IMR-90 (cell line): ENCODE data around the gene CAPN3. TPM values are rescaled to one million over a fixed set of nuclear protein-coding genes. Genes with fewer than 3 reads are reported as not detected.

Experiments
- ATAC-seq: fragments of 200-7000 bp; cut with Tn5 transposase; 2 replicates; pipeline ENCODE4 v1.9.1; 2020; ENCODE audit warnings: low read depth, mild to moderate bottlenecking, moderate library complexity
- BruUV-seq: library from RNA; stranded (reverse); fragments of 400-500 nt; replicated peaks from 2 replicates; lab custom pipeline; 2021; lab: Mats Ljungman, UMichigan
- CTCF ChIA-PET: fragments of 300-600 bp; formaldehyde crosslinking; extraction: SDS; loops from one replicate; lab custom pipeline; 2021; ENCODE audit warnings: antibody characterized with exemption; lab: Yijun Ruan, JAX
- POLR2A ChIA-PET: fragments of 300-600 bp; sonication (Branson Sonifier 250); formaldehyde crosslinking; loops from one replicate; lab custom pipeline; 2022; ENCODE audit warnings: antibody characterized with exemption; ENCODE audit not compliant: unreplicated experiment; lab: Charles Lee
- DNase-seq: peaks from one replicate; pipeline ENCODE4 v3.0.0; 2013
- H2AFZ ChIP-seq: replicated peaks from 2 replicates; pipeline ENCODE3; 2013; ENCODE audit warnings: low read length, mild to moderate bottlenecking; ENCODE audit not compliant: poor library complexity
- H2AK5ac ChIP-seq: 2 replicates; pipeline ENCODE4 v1.6.1; 2013; ENCODE audit warnings: low read depth, low read length, inconsistent platforms
- H2AK9ac ChIP-seq: replicated peaks from 2 replicates; pipeline ENCODE3; 2013; ENCODE audit warnings: mild to moderate bottlenecking, low read depth, low read length, moderate library complexity; ENCODE audit not compliant: poor library complexity
- H2BK120ac ChIP-seq: 2 replicates; pipeline ENCODE4 v1.6.1; 2013; ENCODE audit warnings: low read depth, low read length, inconsistent platforms
- H2BK15ac ChIP-seq: 3 replicates; pipeline ENCODE4 v1.6.1; 2013; ENCODE audit warnings: low read depth, low read length, inconsistent platforms
- H2BK20ac ChIP-seq: 2 replicates; pipeline ENCODE4 v1.6.1; 2013; ENCODE audit warnings: low read depth, mild to moderate bottlenecking, inconsistent platforms, low read length, moderate library complexity
- H2BK5ac ChIP-seq: 2 replicates; pipeline ENCODE4 v1.6.1; 2013; ENCODE audit warnings: mild to moderate bottlenecking, low read depth, low read length, inconsistent platforms; ENCODE audit not compliant: poor library complexity, severe bottlenecking
- H3K14ac ChIP-seq: replicated peaks from 2 replicates; pipeline ENCODE4 v1.6.1; 2013; ENCODE audit warnings: low read depth, low read length, inconsistent platforms
- H3K18ac ChIP-seq: 2 replicates; pipeline ENCODE4 v1.6.1; 2013; ENCODE audit warnings: low read depth, low read length, control low read depth
- H3K23ac ChIP-seq: 2 replicates; pipeline ENCODE4 v1.6.1; 2013; ENCODE audit warnings: low read depth, low read length, inconsistent platforms
- H3K27ac ChIP-seq: 2 replicates; pipeline ENCODE4 v1.5.1; 2013; ENCODE audit warnings: mild to moderate bottlenecking, control low read depth, low read length; ENCODE audit not compliant: insufficient read depth
- H3K27me3 ChIP-seq: 2 replicates; pipeline ENCODE4 v1.6.1; 2013; ENCODE audit warnings: low read length; ENCODE audit not compliant: control insufficient read depth, insufficient read depth
- H3K36me3 ChIP-seq: 2 replicates; pipeline ENCODE4 v1.6.1; 2013; ENCODE audit warnings: low read length, mixed read lengths; ENCODE audit not compliant: control insufficient read depth, insufficient read depth
- H3K4ac ChIP-seq: 2 replicates; pipeline ENCODE4 v1.6.1; 2013; ENCODE audit warnings: low read depth, low read length, inconsistent platforms
- H3K4me1 ChIP-seq: 2 replicates; pipeline ENCODE4 v1.6.1; 2013; ENCODE audit warnings: low read length, mixed read lengths; ENCODE audit not compliant: control insufficient read depth, insufficient read depth
- H3K4me2 ChIP-seq: 2 replicates; pipeline ENCODE4 v1.6.1; 2013; ENCODE audit warnings: low read depth, mild to moderate bottlenecking, control low read depth, low read length, moderate library complexity
- H3K4me3 ChIP-seq: 2 replicates; pipeline ENCODE4 v1.5.1; 2013; ENCODE audit warnings: low read depth, mild to moderate bottlenecking, control low read depth, low read length, moderate library complexity; ENCODE audit not compliant: insufficient read depth
- H3K56ac ChIP-seq: 2 replicates; pipeline ENCODE4 v1.6.1; 2013; ENCODE audit warnings: low read length, inconsistent platforms; ENCODE audit not compliant: insufficient read depth; ENCODE audit errors: extremely low read depth
- H3K79me1 ChIP-seq, 2 experiments: 2 replicates each; pipeline ENCODE4 v1.6.1; 2013; ENCODE audit warnings: low read length in 2 of 2, inconsistent platforms in 1 of 2, low read depth in 1 of 2
- H3K9ac ChIP-seq: 2 replicates; pipeline ENCODE4 v1.6.1; 2013; ENCODE audit warnings: low read depth, low read length, control low read depth
- H3K9me1 ChIP-seq: 2 replicates; pipeline ENCODE4 v1.6.1; 2013; ENCODE audit warnings: low read length, inconsistent platforms; ENCODE audit not compliant: insufficient read depth
- H3K9me3 ChIP-seq: 2 replicates; pipeline ENCODE4 v1.6.1; 2013; ENCODE audit warnings: low read length; ENCODE audit not compliant: control insufficient read depth, insufficient read depth
- H4K20me1 ChIP-seq: 2 replicates; pipeline ENCODE4 v1.6.1; 2013; ENCODE audit warnings: low read length, inconsistent platforms; ENCODE audit not compliant: insufficient read depth
- H4K5ac ChIP-seq: 2 replicates; pipeline ENCODE4 v1.6.1; 2013; ENCODE audit warnings: mild to moderate bottlenecking, low read depth, low read length, control low read depth
- H4K8ac ChIP-seq, 2 experiments: 2 replicates each; pipeline ENCODE4 v1.6.1; 2013; ENCODE audit warnings: low read depth in 2 of 2, low read length in 2 of 2, control low read depth in 1 of 2, inconsistent platforms in 1 of 2
- H4K91ac ChIP-seq: 2 replicates; pipeline ENCODE4 v1.6.1; 2013; ENCODE audit warnings: low read depth, low read length, inconsistent platforms; ENCODE audit not compliant: insufficient read depth
- CEBPB ChIP-seq: IDR thresholded peaks from 2 replicates; pipeline ENCODE4 v1.6.1; 2012; ENCODE audit warnings: low read depth, low read length, improper control_type of control experiment
- MAZ ChIP-seq: IDR thresholded peaks from 2 replicates; pipeline ENCODE4 v1.6.1; 2012; ENCODE audit warnings: low read depth, mild to moderate bottlenecking, low read length, improper control_type of control experiment, moderate library complexity, borderline replicate concordance
- RAD21 ChIP-seq: IDR thresholded peaks from 2 replicates; pipeline ENCODE4 v1.6.1; 2012; ENCODE audit warnings: low read length, improper control_type of control experiment
- RCOR1 ChIP-seq: IDR thresholded peaks from 2 replicates; pipeline ENCODE4 v1.6.1; 2012; ENCODE audit warnings: mild to moderate bottlenecking, low read length, improper control_type of control experiment; ENCODE audit not compliant: insufficient replicate concordance
- RFX5 ChIP-seq: IDR thresholded peaks from 2 replicates; pipeline ENCODE4 v1.8.0; 2012; ENCODE audit warnings: low read depth, mild to moderate bottlenecking, low read length, moderate library complexity
- WGBS, 2 experiments: methylation state at CpG; one replicate each; pipeline versions ENCODE4 v1.1.5 to v1.1.7; 2013; ENCODE audit warnings: missing lambda C conversion rate in 2 of 2; ENCODE audit not compliant: insufficient read length in 1 of 2; ENCODE audit errors: extremely low coverage in 2 of 2; 5-methylcytosine and 5-hydroxymethylcytosine counted together
- dilution Hi-C: fragments of 300-500 bp; cut with HindIII; formaldehyde crosslinking; loops from one replicate; pipeline ENCODE4 v1.14.3; 2018; ENCODE audit warnings: low sequenced_read_pairs; ENCODE audit not compliant: unreplicated experiment
- in situ Hi-C: fragments of 300-500 bp; cut with MboI; formaldehyde crosslinking; loops from 3 replicates; pipeline ENCODE4 v1.14.3; 2019; ENCODE audit warnings: low sequenced_read_pairs, inconsistent platforms, mixed read lengths
- intact Hi-C: fragments of 100-400 bp; cut with micrococcal nuclease; formaldehyde crosslinking; loops from 2 replicates; pipeline ENCODE4 v1.10.0; 2022
- polyA plus RNA-seq, 3 experiments: library from polyadenylated mRNA; depleted of rRNA; stranded (reverse); fragments of >200 nt; gene quantifications; 2 replicates each; pipeline ENCODE4 v1.2.3, GENCODE V29; 2012; ENCODE audit warnings: low replicate concordance in 1 of 3
- total RNA-seq: library from RNA; depleted of rRNA; stranded (reverse); fragments of >200 nt; gene quantifications from 2 replicates; pipeline ENCODE4 v1.2.3, GENCODE V29; 2012
- TF ChIP-seq, protein P1 (sequence below): fragments of 150-350 bp; IDR thresholded peaks from 2 replicates; pipeline ENCODE4 v1.6.1; 2016; ENCODE audit warnings: low read depth, mild to moderate bottlenecking, low read length, moderate library complexity, borderline replicate concordance

CAPN3 gene
- total and polyA plus RNA-seq, 2 of the 4 experiments (the other 2 are of a cell fraction), result 1.1 to 1.4 TPM

GRCh38 chr15:42374810-42375209 lies 15.5 kb downstream of the CAPN3 start:
- dilution Hi-C loops, result no loop called here
- Histone ChIP-seq H4K5ac (no peak overlapping the region), H4K8ac (no peak overlapping the region), H3K4ac (no peak overlapping the region), H2BK20ac (no peak overlapping the region), H2AK9ac (no peak overlapping the region), H2AFZ (no peak overlapping the region), H3K23ac (no peak overlapping the region), H3K9me1 (no peaks in the 10 kb centered on the region; the same call in 1 of the 2 replicates), H3K4me1 (peaks cover 2% of the 10 kb centered on the region; the same call in 1 of the 2 replicates), H2BK120ac (no peak overlapping the region), H4K20me1 (no peaks in the 10 kb centered on the region), H3K18ac (no peak overlapping the region), H3K27ac (no peak overlapping the region), H3K4me3 (no peak overlapping the region), H3K4me2 (no peak overlapping the region), H3K9ac (no peak overlapping the region), H3K79me1 (no peaks in the 10 kb centered on the region), H3K36me3 (no peaks in the 10 kb centered on the region), H2AK5ac (no peak overlapping the region), H3K27me3 (no peaks in the 10 kb centered on the region), H2BK15ac (no peak overlapping the region), H3K9me3 (peaks cover 5% of the 10 kb centered on the region), H3K14ac (no peak overlapping the region), H2BK5ac (no peak overlapping the region), H4K91ac (no peak overlapping the region), H3K56ac (no peak overlapping the region)
- CTCF ChIA-PET, result interaction anchor here (1.9 kb wide), 1 partner anchor 11 kb away, joined by 8 read pairs; no protein-coding TSS in a partner anchor
- ATAC-seq, result no peak
- TF ChIP-seq RCOR1 (no peak), CEBPB (no peak), RAD21 (no peak), MAZ (no peak), RFX5 (no peak)
- TF ChIP-seq, protein P1, sequence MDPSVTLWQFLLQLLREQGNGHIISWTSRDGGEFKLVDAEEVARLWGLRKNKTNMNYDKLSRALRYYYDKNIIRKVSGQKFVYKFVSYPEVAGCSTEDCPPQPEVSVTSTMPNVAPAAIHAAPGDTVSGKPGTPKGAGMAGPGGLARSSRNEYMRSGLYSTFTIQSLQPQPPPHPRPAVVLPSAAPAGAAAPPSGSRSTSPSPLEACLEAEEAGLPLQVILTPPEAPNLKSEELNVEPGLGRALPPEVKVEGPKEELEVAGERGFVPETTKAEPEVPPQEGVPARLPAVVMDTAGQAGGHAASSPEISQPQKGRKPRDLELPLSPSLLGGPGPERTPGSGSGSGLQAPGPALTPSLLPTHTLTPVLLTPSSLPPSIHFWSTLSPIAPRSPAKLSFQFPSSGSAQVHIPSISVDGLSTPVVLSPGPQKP, result no peak
- DNase-seq, result no peak
- intact Hi-C loops, result no loop called here
- no CpG with 5 or more reads among the region's 1 CpG for WGBS, 2 experiments
- in situ Hi-C loops, result loop anchor here (5.0 kb wide), 1 partner anchor 98 kb away; no protein-coding TSS in a partner anchor
- BruUV-seq, result no TSS peak
- POLR2A ChIA-PET, result no interaction called here
